ENCODE results near the gene NUDT8. TPM values are rescaled to one million over a fixed set of nuclear protein-coding genes. Genes with fewer than 3 reads are reported as not detected.

The NUDT8 gene
- polyA plus RNA-seq, 1 of the 3 experiments (the other 2 are of a cell fraction): 2.7 TPM

- Histone ChIP-seq H4K20me1 (ENCODE audit: insufficient read depth) (no peaks in the 10 kb centered on the region), H3F3A (replicated peaks; ENCODE audit: insufficient read depth) (no peaks in the 10 kb centered on the region), H3K4me1 (ENCODE audit: control insufficient read depth in 1 of 2, insufficient read depth in 2 of 2, low read depth in 1 of 2, low read length in 1 of 2) (no peaks in the 10 kb centered on the region), H3K9me2 (no peaks in the 10 kb centered on the region), H3K27me3 (ENCODE audit: insufficient read depth) (peaks cover 5% of the 10 kb centered on the region; the same call in 1 of the 2 replicates), H3K79me2 (ENCODE audit: insufficient read depth) (no peaks in the 10 kb centered on the region), H3K27ac (ENCODE audit: low read depth in 2 of 2, low read length in 1 of 2) (no peak overlapping the region), H3K36me3 (replicated peaks in 1 of 2; ENCODE audit: control insufficient read depth in 1 of 2, insufficient read depth in 2 of 2, low read length in 1 of 2) (no peaks in the 10 kb centered on the region), H2AFZ (ENCODE audit: low read depth) (no peak overlapping the region), H3K4me2 (no peak overlapping the region), H3K9ac (no peak overlapping the region), H3K4me3 (ENCODE audit: low read depth in 2 of 2, low read length in 1 of 2) (no peak overlapping the region), H3K9me3 (no peaks in the 10 kb centered on the region)
- no peak for TF ChIP-seq TEAD4 (IDR thresholded peaks at IDR 0.05; ENCODE audit: borderline replicate concordance, insufficient read depth)
- no peak for TF ChIP-seq MAX (IDR thresholded peaks at IDR 0.05; ENCODE audit: low read depth)
- no peak for TF ChIP-seq FOXJ3 (CRISPR knock-in tag; IDR thresholded peaks at IDR 0.05)
- TF ChIP-seq FOSL2 (IDR thresholded peaks at IDR 0.05; ENCODE audit: borderline replicate concordance, low read depth): no peak
- TF ChIP-seq TCF12 (IDR thresholded peaks at IDR 0.05): no peak
- no peak for TF ChIP-seq POLR2AphosphoS5 (IDR thresholded peaks at IDR 0.05; ENCODE audit: low read depth, low read length)
- TF ChIP-seq USF1 (IDR thresholded peaks at IDR 0.05; ENCODE audit: borderline replicate concordance, low read depth): no peak
- no peak for TF ChIP-seq MEF2A (IDR thresholded peaks at IDR 0.05; ENCODE audit: borderline replicate concordance, low read depth)
- TF ChIP-seq GATA2 (CRISPR knock-in tag; IDR thresholded peaks at IDR 0.05): no peak
- TF ChIP-seq SIN3A (IDR thresholded peaks at IDR 0.05; ENCODE audit: borderline replicate concordance, low read depth, low read length): no peak
- no peak for TF ChIP-seq TAF1 (IDR thresholded peaks at IDR 0.05; ENCODE audit: borderline replicate concordance, low read depth, low read length)
- no peak for TF ChIP-seq CHD2 (IDR thresholded peaks at IDR 0.05; ENCODE audit: low read length, partially characterized antibody)
- TF ChIP-seq JUND (IDR thresholded peaks at IDR 0.05): no peak
- TF ChIP-seq RAD21 (IDR thresholded peaks at IDR 0.05; ENCODE audit: low read length): no peak
- no peak for TF ChIP-seq GABPA (IDR thresholded peaks at IDR 0.05; ENCODE audit: low read depth)
- TF ChIP-seq PBX3 (IDR thresholded peaks at IDR 0.05): no peak
- no peak for TF ChIP-seq EZH2phosphoT487 (IDR thresholded peaks at IDR 0.05; ENCODE audit: borderline replicate concordance, low read depth)
- TF ChIP-seq SMC3 (IDR thresholded peaks at IDR 0.05; ENCODE audit: low read depth, low read length): no peak
- no peak for TF ChIP-seq REST (IDR thresholded peaks at IDR 0.05; ENCODE audit: low read depth, low read length)
- TF ChIP-seq EP300 (IDR thresholded peaks at IDR 0.05; ENCODE audit: borderline replicate concordance in 1 of 2, low read depth in 1 of 2, low read length in 1 of 2): no peak
- POLR2A ChIA-PET: no interaction called here
- DNase-seq: no peak
- WGBS (ENCODE audit: low lambda C conversion rate): 67% methylated on average over 7 of the region's 11 CpGs
- CTCF ChIA-PET: interaction anchor here (2.0 to 2.1 kb wide), 2 partner anchors 18 to 37 kb away, joined by 6 to 8 read pairs; partner anchors contain the start of gene NUDT8
Observed at GRCh38 chr11:67666303-67666645, 36.5 kb upstream of the NUDT8 start.

All from SK-N-SH (cell line).